GM19452 (cell line): Measurements from ENCODE around the gene PCSK2.

Experiments used
- ATAC-seq: cut with Tn5 transposase; IDR thresholded peaks from one replicate; pipeline ENCODE4 v1.9.1; 2021; ENCODE audit not compliant: unreplicated experiment

PCSK2 gene

GRCh38 chr20:17391127-17391771 lies 164.4 kb downstream of the PCSK2 start:
- ATAC-seq, result no peak

- ATAC-seq, result no peak
Observed at GRCh38 chr20:17394411-17394810, 167.6 kb downstream of the PCSK2 start.

GRCh38 chr20:17395729-17396128 lies 168.9 kb downstream of the PCSK2 start:
- ATAC-seq, result no peak

- ATAC-seq, result no peak
Observed at GRCh38 chr20:17399303-17399985, 172.6 kb downstream of the PCSK2 start.

- ATAC-seq, result no peak
Observed at GRCh38 chr20:17403461-17403860, 176.6 kb downstream of the PCSK2 start.

GRCh38 chr20:17406051-17406590 lies 179.3 kb downstream of the PCSK2 start:
- ATAC-seq, result no peak

- no peak for ATAC-seq
Observed at GRCh38 chr20:17407550-17407949, 180.7 kb downstream of the PCSK2 start.

- no peak for ATAC-seq
Observed at GRCh38 chr20:17417225-17417624, 190.4 kb downstream of the PCSK2 start.

- ATAC-seq, result no peak
Observed at GRCh38 chr20:17418737-17419136, 191.9 kb downstream of the PCSK2 start.

- ATAC-seq, result no peak
Observed at GRCh38 chr20:17419479-17420041, 192.7 kb downstream of the PCSK2 start.

GRCh38 chr20:17421493-17421892 lies 194.7 kb downstream of the PCSK2 start:
- ATAC-seq, result no peak

GRCh38 chr20:17423782-17424181 lies 196.9 kb downstream of the PCSK2 start:
- ATAC-seq, result no peak

GRCh38 chr20:17427638-17428037 lies 200.8 kb downstream of the PCSK2 start:
- ATAC-seq, result no peak

GRCh38 chr20:17430125-17430950 lies 203.5 kb downstream of the PCSK2 start:
- no peak for ATAC-seq

- ATAC-seq, result no peak
Observed at GRCh38 chr20:17431621-17432364, 205.0 kb downstream of the PCSK2 start.

GRCh38 chr20:17436664-17437063 lies 209.8 kb downstream of the PCSK2 start:
- ATAC-seq, result no peak

GRCh38 chr20:17437251-17437650 lies 210.4 kb downstream of the PCSK2 start:
- no peak for ATAC-seq

- ATAC-seq, result no peak
Observed at GRCh38 chr20:17438436-17439039, 211.7 kb downstream of the PCSK2 start.

- ATAC-seq, result no peak
Observed at GRCh38 chr20:17439616-17440296, 212.9 kb downstream of the PCSK2 start.

GRCh38 chr20:17441745-17442144 lies 214.9 kb downstream of the PCSK2 start:
- ATAC-seq, result no peak
